GM19351 (cell line): ENCODE results near the gene MRPS14.

ENCODE experiments used
- ATAC-seq: cut with Tn5 transposase; IDR thresholded peaks from one replicate; pipeline ENCODE4 v1.9.1; 2021; ENCODE audit warnings: mild to moderate bottlenecking, moderate library complexity; ENCODE audit not compliant: unreplicated experiment

MRPS14 gene

GRCh38 chr1:174988986-174989385, 34.2 kb downstream of the MRPS14 start:
- peak; percentile 51 for ATAC-seq

GRCh38 chr1:174988539-174988938, 34.7 kb downstream of the MRPS14 start:
- no peak for ATAC-seq

GRCh38 chr1:174984952-174985351, 38.3 kb downstream of the MRPS14 start:
- ATAC-seq = no peak

GRCh38 chr1:174982971-174983689, 40.1 kb downstream of the MRPS14 start:
- no peak for ATAC-seq

- no peak for ATAC-seq
Observed at GRCh38 chr1:174976436-174977108, 46.7 kb downstream of the MRPS14 start.

GRCh38 chr1:174975764-174976163, 47.5 kb downstream of the MRPS14 start:
- no peak for ATAC-seq

GRCh38 chr1:174974711-174975119, 48.5 kb downstream of the MRPS14 start:
- no peak for ATAC-seq

GRCh38 chr1:174971902-174972301, 51.3 kb downstream of the MRPS14 start:
- no peak for ATAC-seq

GRCh38 chr1:174971466-174971865, 51.8 kb downstream of the MRPS14 start:
- no peak for ATAC-seq

GRCh38 chr1:174969977-174970376, 53.2 kb downstream of the MRPS14 start:
- ATAC-seq = peak; percentile 55

- ATAC-seq = peak; percentile 79
Observed at GRCh38 chr1:174968750-174969244, 54.4 kb downstream of the MRPS14 start.

- no peak for ATAC-seq
Observed at GRCh38 chr1:174967845-174968705, 55.1 kb downstream of the MRPS14 start.

- no peak for ATAC-seq
Observed at GRCh38 chr1:174966008-174966572, 57.1 kb downstream of the MRPS14 start.

GRCh38 chr1:174965362-174966007, 57.7 kb downstream of the MRPS14 start:
- no peak for ATAC-seq

- ATAC-seq = no peak
Observed at GRCh38 chr1:174964972-174965361, 58.3 kb downstream of the MRPS14 start.

- ATAC-seq = no peak
Observed at GRCh38 chr1:174964261-174964971, 58.8 kb downstream of the MRPS14 start.

- no peak for ATAC-seq
Observed at GRCh38 chr1:174963529-174964125, 59.6 kb downstream of the MRPS14 start.
